HepG2 (cell line): ENCODE measurements around the gene ABCB8. TPM values are rescaled to one million over a fixed set of nuclear protein-coding genes. Genes with fewer than 3 reads are reported as not detected.

ENCODE experiments used
- KDM5A ChIP-seq: fragments of 200-600 bp; sonication (generic); IDR thresholded peaks from 2 replicates; pipeline ENCODE4 v1.7.0; 2018; ENCODE audit warnings: antibody characterized with exemption, mild to moderate bottlenecking, low read length, borderline replicate concordance
- MAZ ChIP-seq, 2 experiments: sonication (generic) in 1 of 2; formaldehyde crosslinking in 1 of 2; IDR thresholded peaks; 2 replicates each; pipeline versions ENCODE4 v1.5.0 to v1.6.1; 2012 to 2020; ENCODE audit warnings: low read depth in 2 of 2, mild to moderate bottlenecking in 2 of 2, borderline replicate concordance in 1 of 2, improper control_type of control experiment in 1 of 2, low read length in 1 of 2, missing genetic modification reagents in 1 of 2, moderate library complexity in 1 of 2
- SMARCE1 ChIP-seq: fragments of 450-650 bp; IDR thresholded peaks from 2 replicates; pipeline ENCODE4 v1.6.1; 2017; ENCODE audit warnings: borderline replicate concordance
- polyA plus RNA-seq, 8 experiments: library from polyadenylated mRNA; depleted of rRNA in 3 of 8; stranded (reverse) in 7 of 8; unstranded in 1 of 8; fragments of >200 nt; fragmentation: Illumina TruSeq in 4 of 8; extraction: Trizol in 4 of 8; gene quantifications; 2 replicates each; pipeline versions ENCODE4 v1.2.1 to v1.2.3, GENCODE V29; 2011 to 2016; ENCODE audit warnings: low read depth in 4 of 8, missing spikeins in 1 of 8, mixed read lengths in 1 of 8; ENCODE audit not compliant: insufficient read depth in 1 of 8
- total RNA-seq, 5 experiments: library from RNA; depleted of rRNA; stranded (reverse); fragments of >200 nt; fragmentation: Illumina TruSeq; extraction: Trizol; gene quantifications; 2 replicates each; pipeline ENCODE4 v1.2.3, GENCODE V29; 2016; ENCODE audit warnings: low read depth in 1 of 5
- TF ChIP-seq, protein P1 (sequence below): sonication (generic); formaldehyde crosslinking; IDR thresholded peaks from 2 replicates; pipeline ENCODE4 v1.4.0; 2020; ENCODE audit warnings: missing genetic modification reagents
- TF ChIP-seq, protein P2 (sequence below): sonication (generic); formaldehyde crosslinking; IDR thresholded peaks from 2 replicates; pipeline ENCODE4 v1.4.0; 2020; ENCODE audit warnings: low read depth, mild to moderate bottlenecking, missing genetic modification reagents
- TF ChIP-seq, protein P3 (sequence below): sonication (generic); formaldehyde crosslinking; IDR thresholded peaks from 2 replicates; pipeline ENCODE4 v1.4.0; 2020; ENCODE audit warnings: mild to moderate bottlenecking, low read depth, missing genetic modification reagents
- TF ChIP-seq, protein P4 (sequence below): sonication (generic); formaldehyde crosslinking; IDR thresholded peaks from 2 replicates; pipeline ENCODE4 v1.5.0; 2020; ENCODE audit warnings: missing genetic modification reagents
- TF ChIP-seq, protein P5 (sequence below): sonication (generic); formaldehyde crosslinking; IDR thresholded peaks from 2 replicates; pipeline ENCODE4 v1.9.0; 2021; ENCODE audit warnings: missing genetic modification reagents, mild to moderate bottlenecking, borderline replicate concordance
- TF ChIP-seq, protein P6 (sequence below): sonication (generic); formaldehyde crosslinking; IDR thresholded peaks from 2 replicates; pipeline ENCODE4 v1.5.1; 2020; ENCODE audit warnings: missing genetic modification reagents, mild to moderate bottlenecking, borderline replicate concordance
- TF ChIP-seq, protein P7 (sequence below): sonication (generic); formaldehyde crosslinking; IDR thresholded peaks from 2 replicates; pipeline ENCODE4 v1.9.0; 2022; ENCODE audit warnings: low read depth, missing genetic modification reagents

Gene ABCB8
- total and polyA plus RNA-seq, 2 of the 13 experiments (the other 11 are each of a cell fraction or from before 2014, with no cell fraction given): 6.6 to 16.7 TPM

DNA sequence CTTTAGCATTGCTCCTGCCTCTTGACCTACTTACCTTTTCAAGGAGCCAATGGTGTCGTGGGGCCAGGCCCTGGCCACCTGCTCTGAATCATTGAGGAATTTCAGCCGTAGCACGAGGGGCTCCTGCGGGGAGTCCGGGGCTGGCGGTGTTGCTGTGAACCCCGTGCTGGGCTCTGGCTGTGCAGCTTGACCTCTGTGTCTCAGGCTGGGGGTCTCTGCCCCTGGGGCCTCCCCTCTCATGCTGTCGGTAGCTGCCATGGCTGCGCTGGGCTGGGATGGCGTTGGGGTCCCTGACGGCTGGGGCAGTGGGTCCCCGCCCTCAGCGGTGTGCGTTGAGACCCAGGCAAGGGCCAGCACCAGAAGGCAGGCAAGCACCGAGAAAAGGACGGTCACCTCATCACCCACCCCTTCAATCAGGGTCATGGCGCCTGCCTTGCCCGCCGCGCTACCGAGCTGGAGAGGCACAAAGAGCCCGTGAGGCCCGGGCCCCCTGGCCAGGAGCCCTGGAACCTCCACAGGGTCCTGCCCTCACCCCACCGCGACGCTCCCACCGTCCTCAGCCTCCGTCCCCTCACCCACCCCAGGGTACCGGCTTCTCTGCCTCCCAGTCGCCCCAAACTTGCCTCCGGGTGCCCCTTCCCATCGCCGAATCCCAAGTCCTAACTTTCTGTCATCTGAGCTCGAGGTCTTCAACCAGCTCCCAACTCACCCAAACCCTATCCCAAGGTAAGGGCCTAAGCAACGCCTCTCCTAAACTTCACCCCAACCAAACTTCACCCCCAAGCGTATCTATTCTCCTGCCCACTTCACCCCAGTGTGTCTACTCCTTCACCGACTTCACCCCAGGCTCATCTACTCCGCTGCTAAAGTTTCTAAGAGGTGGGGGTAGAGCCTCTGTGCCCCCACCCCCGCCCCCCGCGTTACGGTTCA lies 54.2 kb downstream of the ABCB8 start (continued):
- TF ChIP-seq, protein P1, sequence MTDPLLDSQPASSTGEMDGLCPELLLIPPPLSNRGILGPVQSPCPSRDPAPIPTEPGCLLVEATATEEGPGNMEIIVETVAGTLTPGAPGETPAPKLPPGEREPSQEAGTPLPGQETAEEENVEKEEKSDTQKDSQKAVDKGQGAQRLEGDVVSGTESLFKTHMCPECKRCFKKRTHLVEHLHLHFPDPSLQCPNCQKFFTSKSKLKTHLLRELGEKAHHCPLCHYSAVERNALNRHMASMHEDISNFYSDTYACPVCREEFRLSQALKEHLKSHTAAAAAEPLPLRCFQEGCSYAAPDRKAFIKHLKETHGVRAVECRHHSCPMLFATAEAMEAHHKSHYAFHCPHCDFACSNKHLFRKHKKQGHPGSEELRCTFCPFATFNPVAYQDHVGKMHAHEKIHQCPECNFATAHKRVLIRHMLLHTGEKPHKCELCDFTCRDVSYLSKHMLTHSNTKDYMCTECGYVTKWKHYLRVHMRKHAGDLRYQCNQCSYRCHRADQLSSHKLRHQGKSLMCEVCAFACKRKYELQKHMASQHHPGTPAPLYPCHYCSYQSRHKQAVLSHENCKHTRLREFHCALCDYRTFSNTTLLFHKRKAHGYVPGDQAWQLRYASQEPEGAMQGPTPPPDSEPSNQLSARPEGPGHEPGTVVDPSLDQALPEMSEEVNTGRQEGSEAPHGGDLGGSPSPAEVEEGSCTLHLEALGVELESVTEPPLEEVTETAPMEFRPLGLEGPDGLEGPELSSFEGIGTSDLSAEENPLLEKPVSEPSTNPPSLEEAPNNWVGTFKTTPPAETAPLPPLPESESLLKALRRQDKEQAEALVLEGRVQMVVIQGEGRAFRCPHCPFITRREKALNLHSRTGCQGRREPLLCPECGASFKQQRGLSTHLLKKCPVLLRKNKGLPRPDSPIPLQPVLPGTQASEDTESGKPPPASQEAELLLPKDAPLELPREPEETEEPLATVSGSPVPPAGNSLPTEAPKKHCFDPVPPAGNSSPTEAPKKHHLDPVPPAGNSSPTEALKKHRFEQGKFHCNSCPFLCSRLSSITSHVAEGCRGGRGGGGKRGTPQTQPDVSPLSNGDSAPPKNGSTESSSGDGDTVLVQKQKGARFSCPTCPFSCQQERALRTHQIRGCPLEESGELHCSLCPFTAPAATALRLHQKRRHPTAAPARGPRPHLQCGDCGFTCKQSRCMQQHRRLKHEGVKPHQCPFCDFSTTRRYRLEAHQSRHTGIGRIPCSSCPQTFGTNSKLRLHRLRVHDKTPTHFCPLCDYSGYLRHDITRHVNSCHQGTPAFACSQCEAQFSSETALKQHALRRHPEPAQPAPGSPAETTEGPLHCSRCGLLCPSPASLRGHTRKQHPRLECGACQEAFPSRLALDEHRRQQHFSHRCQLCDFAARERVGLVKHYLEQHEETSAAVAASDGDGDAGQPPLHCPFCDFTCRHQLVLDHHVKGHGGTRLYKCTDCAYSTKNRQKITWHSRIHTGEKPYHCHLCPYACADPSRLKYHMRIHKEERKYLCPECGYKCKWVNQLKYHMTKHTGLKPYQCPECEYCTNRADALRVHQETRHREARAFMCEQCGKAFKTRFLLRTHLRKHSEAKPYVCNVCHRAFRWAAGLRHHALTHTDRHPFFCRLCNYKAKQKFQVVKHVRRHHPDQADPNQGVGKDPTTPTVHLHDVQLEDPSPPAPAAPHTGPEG: no peak
- TF ChIP-seq, protein P2, sequence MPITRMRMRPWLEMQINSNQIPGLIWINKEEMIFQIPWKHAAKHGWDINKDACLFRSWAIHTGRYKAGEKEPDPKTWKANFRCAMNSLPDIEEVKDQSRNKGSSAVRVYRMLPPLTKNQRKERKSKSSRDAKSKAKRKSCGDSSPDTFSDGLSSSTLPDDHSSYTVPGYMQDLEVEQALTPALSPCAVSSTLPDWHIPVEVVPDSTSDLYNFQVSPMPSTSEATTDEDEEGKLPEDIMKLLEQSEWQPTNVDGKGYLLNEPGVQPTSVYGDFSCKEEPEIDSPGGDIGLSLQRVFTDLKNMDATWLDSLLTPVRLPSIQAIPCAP (CRISPR knock-in tag): no peak
- TF ChIP-seq, protein P3, sequence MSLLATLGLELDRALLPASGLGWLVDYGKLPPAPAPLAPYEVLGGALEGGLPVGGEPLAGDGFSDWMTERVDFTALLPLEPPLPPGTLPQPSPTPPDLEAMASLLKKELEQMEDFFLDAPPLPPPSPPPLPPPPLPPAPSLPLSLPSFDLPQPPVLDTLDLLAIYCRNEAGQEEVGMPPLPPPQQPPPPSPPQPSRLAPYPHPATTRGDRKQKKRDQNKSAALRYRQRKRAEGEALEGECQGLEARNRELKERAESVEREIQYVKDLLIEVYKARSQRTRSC (CRISPR knock-in tag): no peak
- TF ChIP-seq, protein P4, sequence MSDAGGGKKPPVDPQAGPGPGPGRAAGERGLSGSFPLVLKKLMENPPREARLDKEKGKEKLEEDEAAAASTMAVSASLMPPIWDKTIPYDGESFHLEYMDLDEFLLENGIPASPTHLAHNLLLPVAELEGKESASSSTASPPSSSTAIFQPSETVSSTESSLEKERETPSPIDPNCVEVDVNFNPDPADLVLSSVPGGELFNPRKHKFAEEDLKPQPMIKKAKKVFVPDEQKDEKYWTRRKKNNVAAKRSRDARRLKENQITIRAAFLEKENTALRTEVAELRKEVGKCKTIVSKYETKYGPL (CRISPR knock-in tag): no peak
- TF ChIP-seq, protein P5, sequence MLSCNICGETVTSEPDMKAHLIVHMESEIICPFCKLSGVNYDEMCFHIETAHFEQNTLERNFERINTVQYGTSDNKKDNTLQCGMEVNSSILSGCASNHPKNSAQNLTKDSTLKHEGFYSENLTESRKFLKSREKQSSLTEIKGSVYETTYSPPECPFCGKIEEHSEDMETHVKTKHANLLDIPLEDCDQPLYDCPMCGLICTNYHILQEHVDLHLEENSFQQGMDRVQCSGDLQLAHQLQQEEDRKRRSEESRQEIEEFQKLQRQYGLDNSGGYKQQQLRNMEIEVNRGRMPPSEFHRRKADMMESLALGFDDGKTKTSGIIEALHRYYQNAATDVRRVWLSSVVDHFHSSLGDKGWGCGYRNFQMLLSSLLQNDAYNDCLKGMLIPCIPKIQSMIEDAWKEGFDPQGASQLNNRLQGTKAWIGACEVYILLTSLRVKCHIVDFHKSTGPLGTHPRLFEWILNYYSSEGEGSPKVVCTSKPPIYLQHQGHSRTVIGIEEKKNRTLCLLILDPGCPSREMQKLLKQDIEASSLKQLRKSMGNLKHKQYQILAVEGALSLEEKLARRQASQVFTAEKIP (CRISPR knock-in tag): no peak
- TF ChIP-seq, protein P6, sequence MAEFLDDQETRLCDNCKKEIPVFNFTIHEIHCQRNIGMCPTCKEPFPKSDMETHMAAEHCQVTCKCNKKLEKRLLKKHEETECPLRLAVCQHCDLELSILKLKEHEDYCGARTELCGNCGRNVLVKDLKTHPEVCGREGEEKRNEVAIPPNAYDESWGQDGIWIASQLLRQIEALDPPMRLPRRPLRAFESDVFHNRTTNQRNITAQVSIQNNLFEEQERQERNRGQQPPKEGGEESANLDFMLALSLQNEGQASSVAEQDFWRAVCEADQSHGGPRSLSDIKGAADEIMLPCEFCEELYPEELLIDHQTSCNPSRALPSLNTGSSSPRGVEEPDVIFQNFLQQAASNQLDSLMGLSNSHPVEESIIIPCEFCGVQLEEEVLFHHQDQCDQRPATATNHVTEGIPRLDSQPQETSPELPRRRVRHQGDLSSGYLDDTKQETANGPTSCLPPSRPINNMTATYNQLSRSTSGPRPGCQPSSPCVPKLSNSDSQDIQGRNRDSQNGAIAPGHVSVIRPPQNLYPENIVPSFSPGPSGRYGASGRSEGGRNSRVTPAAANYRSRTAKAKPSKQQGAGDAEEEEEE: no peak
- TF ChIP-seq SMARCE1 (no peak), KDM5A (no peak), MAZ (IDR thresholded peaks at IDR 0.05; ENCODE audit: borderline replicate concordance, low read depth, low read length) (no peak; the same call in 1 of the 2 replicates), MAZ (CRISPR knock-in tag; IDR thresholded peaks at IDR 0.05; ENCODE audit: low read depth) (no peak)
- TF ChIP-seq, protein P7, sequence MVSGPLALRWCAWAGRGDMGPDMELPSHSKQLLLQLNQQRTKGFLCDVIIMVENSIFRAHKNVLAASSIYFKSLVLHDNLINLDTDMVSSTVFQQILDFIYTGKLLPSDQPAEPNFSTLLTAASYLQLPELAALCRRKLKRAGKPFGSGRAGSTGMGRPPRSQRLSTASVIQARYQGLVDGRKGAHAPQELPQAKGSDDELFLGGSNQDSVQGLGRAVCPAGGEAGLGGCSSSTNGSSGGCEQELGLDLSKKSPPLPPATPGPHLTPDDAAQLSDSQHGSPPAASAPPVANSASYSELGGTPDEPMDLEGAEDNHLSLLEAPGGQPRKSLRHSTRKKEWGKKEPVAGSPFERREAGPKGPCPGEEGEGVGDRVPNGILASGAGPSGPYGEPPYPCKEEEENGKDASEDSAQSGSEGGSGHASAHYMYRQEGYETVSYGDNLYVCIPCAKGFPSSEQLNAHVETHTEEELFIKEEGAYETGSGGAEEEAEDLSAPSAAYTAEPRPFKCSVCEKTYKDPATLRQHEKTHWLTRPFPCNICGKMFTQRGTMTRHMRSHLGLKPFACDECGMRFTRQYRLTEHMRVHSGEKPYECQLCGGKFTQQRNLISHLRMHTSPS (CRISPR knock-in tag): no peak
